Right lobe of liver (tissue), 4 donors: ENCODE results near the gene ERRFI1.

Experiments used
- POLR2A ChIP-seq: fragments of 450-650 bp; IDR thresholded peaks from one replicate; pipeline ENCODE4 v1.6.1; 2017; ENCODE audit warnings: antibody characterized with exemption, mild to moderate bottlenecking
- TF ChIP-seq, protein P1 (sequence below), 4 donors: fragments of 200-600 bp in 3 of 4; fragments of 450-650 bp in 1 of 4; IDR thresholded peaks; one replicate each; pipeline versions ENCODE4 v1.5.1 to v1.8.0; 2016 to 2022; ENCODE audit warnings: antibody characterized with exemption in 4 of 4, mild to moderate bottlenecking in 2 of 4
- donor health status: DM: no; HTN: no; CAD: no.
- donor health status: DM: no; HTN: no; CAD: no.
- donor health status: DM: no; HTN: yes; CAD: no.

DNA sequence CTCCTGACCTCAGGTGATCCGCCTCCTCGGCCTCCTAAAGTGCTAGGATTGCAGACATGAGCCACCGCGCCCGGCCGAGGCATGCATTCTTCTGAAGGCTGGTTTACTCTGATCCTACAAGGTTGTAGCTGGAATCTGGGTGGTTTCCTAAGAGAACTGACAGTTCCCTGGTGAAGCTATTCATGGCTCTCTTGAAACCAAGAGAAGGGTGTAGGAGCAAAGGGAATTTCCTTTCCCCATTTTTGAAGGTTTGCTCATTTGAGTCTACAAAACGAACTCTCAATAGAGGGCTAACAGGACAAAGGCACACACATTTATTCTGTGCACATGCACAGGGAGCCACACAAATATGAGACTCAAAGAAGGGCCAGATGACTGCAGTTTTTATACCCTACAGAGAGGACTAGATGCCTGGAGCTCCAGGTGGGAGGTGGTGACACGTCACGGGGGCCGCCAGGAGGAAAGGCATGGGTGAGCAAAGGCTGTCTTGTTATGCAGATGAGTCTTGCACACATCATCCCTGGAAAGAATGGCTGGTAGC, 49.5 kb upstream of the ERRFI1 start:
- TF ChIP-seq, protein P1, sequence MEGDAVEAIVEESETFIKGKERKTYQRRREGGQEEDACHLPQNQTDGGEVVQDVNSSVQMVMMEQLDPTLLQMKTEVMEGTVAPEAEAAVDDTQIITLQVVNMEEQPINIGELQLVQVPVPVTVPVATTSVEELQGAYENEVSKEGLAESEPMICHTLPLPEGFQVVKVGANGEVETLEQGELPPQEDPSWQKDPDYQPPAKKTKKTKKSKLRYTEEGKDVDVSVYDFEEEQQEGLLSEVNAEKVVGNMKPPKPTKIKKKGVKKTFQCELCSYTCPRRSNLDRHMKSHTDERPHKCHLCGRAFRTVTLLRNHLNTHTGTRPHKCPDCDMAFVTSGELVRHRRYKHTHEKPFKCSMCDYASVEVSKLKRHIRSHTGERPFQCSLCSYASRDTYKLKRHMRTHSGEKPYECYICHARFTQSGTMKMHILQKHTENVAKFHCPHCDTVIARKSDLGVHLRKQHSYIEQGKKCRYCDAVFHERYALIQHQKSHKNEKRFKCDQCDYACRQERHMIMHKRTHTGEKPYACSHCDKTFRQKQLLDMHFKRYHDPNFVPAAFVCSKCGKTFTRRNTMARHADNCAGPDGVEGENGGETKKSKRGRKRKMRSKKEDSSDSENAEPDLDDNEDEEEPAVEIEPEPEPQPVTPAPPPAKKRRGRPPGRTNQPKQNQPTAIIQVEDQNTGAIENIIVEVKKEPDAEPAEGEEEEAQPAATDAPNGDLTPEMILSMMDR (IDR thresholded peaks at IDR 0.05) = no peak
- no peak for TF ChIP-seq POLR2A
